Peyer's patch (tissue), 4 donors: Measurements from ENCODE around the gene PKIG.

ENCODE experiments used
- POLR2A ChIP-seq, 2 donors: fragments of 450-650 bp; IDR thresholded peaks; one replicate each; pipeline ENCODE4 v1.5.1; 2017; ENCODE audit warnings: antibody characterized with exemption in 2 of 2, mild to moderate bottlenecking in 2 of 2, moderate library complexity in 2 of 2
- TF ChIP-seq, protein P1 (sequence below), 6 experiments: fragments of 450-650 bp in 4 of 6; fragments of 200-600 bp in 2 of 6; sonication (generic) in 1 of 6; IDR thresholded peaks; one replicate each; pipeline ENCODE4 v1.5.1; 2017 to 2019; ENCODE audit warnings: antibody characterized with exemption in 6 of 6, mild to moderate bottlenecking in 3 of 6, moderate library complexity in 1 of 6

DNA sequence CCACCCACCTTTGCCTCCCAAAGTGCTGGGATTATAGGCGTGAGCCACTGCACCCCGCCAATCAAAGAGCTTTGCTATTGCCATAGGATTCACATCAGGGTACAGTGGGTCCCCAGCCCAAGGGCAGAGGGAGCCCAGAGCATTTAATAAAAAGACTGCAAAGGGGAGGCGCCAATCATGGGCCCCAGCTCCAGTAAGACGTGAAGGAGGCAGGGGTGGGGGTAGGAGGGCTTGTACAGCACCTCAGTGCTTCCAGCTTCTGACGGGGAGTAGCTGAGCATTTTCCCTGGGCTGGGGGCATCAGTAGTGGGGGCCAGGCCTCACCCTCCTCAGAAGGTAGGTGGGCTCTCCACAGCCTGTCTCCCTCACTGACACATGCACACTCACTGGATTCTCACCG is 67.6 kb downstream of the PKIG start:
- TF ChIP-seq, protein P1, sequence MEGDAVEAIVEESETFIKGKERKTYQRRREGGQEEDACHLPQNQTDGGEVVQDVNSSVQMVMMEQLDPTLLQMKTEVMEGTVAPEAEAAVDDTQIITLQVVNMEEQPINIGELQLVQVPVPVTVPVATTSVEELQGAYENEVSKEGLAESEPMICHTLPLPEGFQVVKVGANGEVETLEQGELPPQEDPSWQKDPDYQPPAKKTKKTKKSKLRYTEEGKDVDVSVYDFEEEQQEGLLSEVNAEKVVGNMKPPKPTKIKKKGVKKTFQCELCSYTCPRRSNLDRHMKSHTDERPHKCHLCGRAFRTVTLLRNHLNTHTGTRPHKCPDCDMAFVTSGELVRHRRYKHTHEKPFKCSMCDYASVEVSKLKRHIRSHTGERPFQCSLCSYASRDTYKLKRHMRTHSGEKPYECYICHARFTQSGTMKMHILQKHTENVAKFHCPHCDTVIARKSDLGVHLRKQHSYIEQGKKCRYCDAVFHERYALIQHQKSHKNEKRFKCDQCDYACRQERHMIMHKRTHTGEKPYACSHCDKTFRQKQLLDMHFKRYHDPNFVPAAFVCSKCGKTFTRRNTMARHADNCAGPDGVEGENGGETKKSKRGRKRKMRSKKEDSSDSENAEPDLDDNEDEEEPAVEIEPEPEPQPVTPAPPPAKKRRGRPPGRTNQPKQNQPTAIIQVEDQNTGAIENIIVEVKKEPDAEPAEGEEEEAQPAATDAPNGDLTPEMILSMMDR (IDR thresholded peaks at IDR 0.05): no peak
- no peak for TF ChIP-seq POLR2A (IDR thresholded peaks at IDR 0.05)
